Measurements from ENCODE around the gene ZNF827. TPM values are rescaled to one million over a fixed set of nuclear protein-coding genes. Genes with fewer than 3 reads are reported as not detected.

ZNF827 gene
- total RNA-seq, 2 donors from 2014 or later = 13.3 to 17.9 TPM

DNA sequence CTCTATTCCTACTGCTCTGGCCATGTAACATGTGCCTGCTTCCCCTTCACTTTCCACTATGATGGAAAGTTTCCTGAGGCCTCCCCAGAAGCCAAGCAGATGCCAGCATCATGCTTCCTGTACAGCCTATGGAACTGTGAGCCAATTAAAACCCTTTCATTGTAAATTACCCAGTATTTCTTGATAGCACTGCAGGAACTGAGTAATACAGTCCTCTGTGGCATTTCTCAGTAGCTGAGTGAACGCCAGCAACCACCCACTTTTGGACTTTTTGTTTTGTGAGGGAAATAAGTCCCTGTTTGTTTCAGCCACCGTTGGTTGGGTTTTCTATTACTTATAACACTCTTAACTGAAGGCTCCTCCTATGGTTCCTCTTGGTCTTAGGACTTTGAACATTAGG, 154.6 kb downstream of the ZNF827 start:
- intact Hi-C loops (cut with DNase I) = no loop called here

GRCh38 chr4:145782756-145783155, 155.9 kb downstream of the ZNF827 start:
- DNase-seq = no peak
- intact Hi-C loops (cut with DNase I) = no loop called here
- no peak for ATAC-seq

More for the DNA sequence above, 154.6 kb downstream of the ZNF827 start:
- DNase-seq (no peak), ATAC-seq (no peak)

DNA sequence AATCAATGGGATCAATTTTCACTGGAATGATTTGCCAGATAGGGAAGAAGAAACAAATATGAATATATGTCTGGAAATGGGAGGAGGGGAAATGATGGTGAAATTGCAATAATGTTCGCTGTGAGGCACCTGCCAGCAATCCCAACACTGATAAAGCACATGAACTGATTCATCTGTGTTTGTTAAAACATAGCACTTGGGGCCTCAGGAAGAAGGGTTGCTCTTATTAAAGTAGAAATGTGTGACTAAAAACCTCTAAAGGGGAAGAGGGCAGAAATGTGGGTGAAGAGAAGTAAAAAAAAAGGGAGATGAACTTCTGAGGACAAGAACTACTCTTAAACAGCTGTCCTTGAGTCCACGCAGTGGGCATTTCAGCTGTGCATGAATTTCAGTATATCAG, 157.3 kb downstream of the ZNF827 start:
- intact Hi-C loops (cut with DNase I) = no loop called here
- no peak for DNase-seq
- no peak for ATAC-seq

DNA sequence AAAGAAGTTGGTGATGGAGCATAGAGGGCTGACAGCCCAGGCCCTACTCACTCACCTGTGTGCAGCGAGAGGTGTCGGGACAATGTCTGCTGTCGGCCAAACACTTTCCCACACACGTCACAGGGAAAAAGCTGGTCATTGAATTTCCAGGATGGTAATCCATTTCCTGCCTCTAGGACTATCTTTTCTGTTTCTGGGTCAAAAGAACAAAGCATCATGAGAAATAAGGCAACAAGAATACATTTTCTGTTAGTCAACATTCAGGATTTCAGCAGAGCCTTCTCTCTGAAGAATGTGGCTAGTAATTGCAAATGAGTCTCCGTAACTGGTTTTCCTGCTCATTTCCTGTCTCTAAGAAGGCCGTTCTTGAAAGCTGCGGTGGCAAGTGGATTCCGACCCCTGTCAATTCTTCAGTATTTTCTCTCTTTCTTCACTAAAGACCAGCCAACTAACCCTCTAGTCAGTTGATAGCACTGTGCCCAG, 159.3 kb downstream of the ZNF827 start:
- ATAC-seq = no peak
- intact Hi-C loops (cut with DNase I) = no loop called here

GRCh38 chr4:145776208-145776607, 162.4 kb downstream of the ZNF827 start:
- ATAC-seq = no peak
- intact Hi-C loops (cut with DNase I) = no loop called here
- DNase-seq = no peak

More for the DNA sequence above, 159.3 kb downstream of the ZNF827 start:
- no peak for DNase-seq

GRCh38 chr4:145775406-145775805, 163.2 kb downstream of the ZNF827 start:
- intact Hi-C loops (cut with DNase I) = no loop called here
- ATAC-seq (no peak), DNase-seq (no peak)

GRCh38 chr4:145774473-145774872, 164.2 kb downstream of the ZNF827 start:
- intact Hi-C loops (cut with DNase I) = no loop called here
- no peak for ATAC-seq
- DNase-seq = no peak

- peak; percentile 77 to 85 for ATAC-seq
- no peak for DNase-seq
- intact Hi-C loops (cut with DNase I) = no loop called here
These were observed 164.9 kb downstream of the ZNF827 start for GRCh38 chr4:145773581-145774234.

DNA sequence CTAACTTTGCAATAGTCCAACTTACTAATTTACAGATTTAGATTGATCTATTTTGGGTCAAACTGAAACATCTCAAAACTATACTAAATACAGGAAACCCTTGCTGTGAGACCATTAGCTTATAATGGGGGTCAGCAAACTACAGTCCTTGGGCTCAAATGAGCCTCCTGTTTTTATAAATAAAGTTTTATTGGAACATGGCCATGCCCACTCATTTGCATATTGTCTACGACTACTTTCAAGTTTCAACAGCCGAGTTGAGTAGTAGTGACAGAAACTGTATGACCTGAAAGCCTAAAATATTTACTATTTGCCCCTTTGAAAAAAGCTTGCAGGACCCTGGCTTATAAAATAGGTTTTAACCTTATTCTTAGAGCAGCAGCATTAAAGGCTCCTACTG, 166.3 kb downstream of the ZNF827 start:
- no peak for DNase-seq
- intact Hi-C loops (cut with DNase I) = no loop called here
- ATAC-seq = no peak

DNA sequence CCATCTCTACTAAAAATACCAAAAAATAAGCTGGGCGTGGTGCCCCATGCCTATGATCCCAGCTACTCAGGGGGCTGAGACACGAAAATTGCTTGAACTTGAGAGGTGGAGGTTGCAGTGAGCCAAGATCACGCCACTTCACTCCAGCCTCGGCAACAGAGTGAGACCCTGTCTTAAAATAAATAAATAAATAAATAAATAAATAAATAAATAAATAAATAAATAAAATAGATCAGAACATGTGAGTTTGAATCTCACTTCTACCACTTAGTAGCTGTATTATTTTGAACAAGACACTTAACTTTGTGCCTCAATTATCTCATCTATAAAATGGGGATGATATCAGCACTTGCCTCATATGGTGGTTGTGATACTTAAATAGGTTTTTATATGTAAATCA, 168.5 kb downstream of the ZNF827 start:
- intact Hi-C loops (cut with DNase I) = no loop called here
- DNase-seq (no peak), ATAC-seq (no peak)

- peak in 1 of 2 donors; percentile 34 for ATAC-seq
- no peak for DNase-seq
- intact Hi-C loops (cut with DNase I) = no loop called here
These were observed 169.1 kb downstream of the ZNF827 start for GRCh38 chr4:145769450-145770037.

- intact Hi-C loops (cut with DNase I) = no loop called here
- no peak for DNase-seq
- no peak for ATAC-seq
These were observed 172.3 kb downstream of the ZNF827 start for GRCh38 chr4:145766273-145766672.

- ATAC-seq = no peak
- no peak for DNase-seq
- intact Hi-C loops (cut with DNase I) = no loop called here
These were observed 175.2 kb downstream of the ZNF827 start for GRCh38 chr4:145763399-145763798.

- intact Hi-C loops (cut with DNase I) = no loop called here
- ATAC-seq (no peak), DNase-seq (no peak)
These were observed 175.9 kb downstream of the ZNF827 start for GRCh38 chr4:145762719-145763118.

GRCh38 chr4:145760961-145761929, 177.4 kb downstream of the ZNF827 start:
- no peak for DNase-seq
- peak; percentile 60 to 89 for ATAC-seq
- intact Hi-C loops (cut with DNase I) = no loop called here

DNA sequence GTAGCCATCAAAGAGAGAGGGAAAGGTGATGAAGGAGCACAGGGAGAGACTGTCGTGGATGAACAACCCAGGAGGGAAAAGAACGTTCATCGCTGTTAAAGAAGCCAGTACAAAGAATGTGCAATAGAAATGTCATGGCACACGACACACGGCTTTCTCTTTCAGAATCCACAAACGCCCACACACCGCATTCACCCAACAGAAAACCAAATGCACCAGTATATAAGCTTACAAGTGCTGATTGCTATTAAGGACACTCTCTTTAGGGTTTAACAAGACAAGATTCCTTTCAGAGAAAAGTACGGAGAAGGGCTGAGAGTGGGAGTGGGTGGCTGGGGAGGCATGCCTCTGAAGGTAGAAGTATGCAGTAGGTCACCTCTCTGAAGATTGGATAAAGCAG, 178.4 kb downstream of the ZNF827 start:
- DNase-seq (no peak), ATAC-seq (no peak)
- intact Hi-C loops (cut with DNase I) = no loop called here

DNA sequence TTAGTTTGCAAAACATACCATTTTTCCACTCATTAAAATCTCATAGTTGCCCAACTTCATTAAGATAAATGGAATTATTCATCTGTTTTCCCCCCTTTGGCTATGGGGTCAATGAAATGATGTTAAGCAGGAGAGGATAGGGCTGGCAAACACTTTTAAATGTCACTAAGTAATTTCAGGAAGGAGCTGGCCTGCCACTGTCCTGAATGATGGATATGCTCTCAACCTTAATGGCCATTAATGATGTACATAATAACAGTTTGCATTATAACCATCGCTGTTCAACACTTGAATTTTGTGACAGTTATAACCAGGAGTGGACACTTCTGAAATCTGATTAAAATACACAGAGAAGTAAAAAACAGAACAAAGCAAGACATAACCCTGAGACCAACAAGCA, 181.4 kb downstream of the ZNF827 start:
- DNase-seq (no peak), ATAC-seq (no peak)
- intact Hi-C loops (cut with DNase I) = no loop called here

GRCh38 chr4:145756244-145756643, 182.4 kb downstream of the ZNF827 start:
- no peak for DNase-seq
- intact Hi-C loops (cut with DNase I) = no loop called here
- ATAC-seq = no peak

- ATAC-seq (peak in 1 of 2 donors; percentile 57), DNase-seq (no peak)
- intact Hi-C loops (cut with DNase I) = no loop called here
These were observed 182.8 kb downstream of the ZNF827 start for GRCh38 chr4:145755802-145756201.

DNA sequence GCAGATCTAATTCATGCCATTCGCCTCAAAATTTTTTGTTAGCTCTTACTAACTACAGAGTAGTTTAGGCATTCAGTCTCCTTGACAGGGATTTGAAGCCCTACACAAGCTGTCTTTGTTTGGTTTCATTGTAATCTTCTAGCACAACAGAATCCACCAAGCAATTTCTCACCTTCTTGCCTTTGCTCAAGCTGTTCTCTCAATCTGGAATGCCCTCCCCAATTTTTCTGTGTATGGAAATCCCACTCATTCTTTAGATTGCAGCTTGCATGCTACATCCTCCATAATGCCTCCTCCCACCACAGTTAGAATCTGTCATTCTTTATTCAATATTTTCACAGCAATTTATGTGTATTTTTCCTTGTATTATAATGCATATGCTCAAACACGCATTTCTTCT, 195.0 kb downstream of the ZNF827 start:
- intact Hi-C loops (cut with DNase I) = no loop called here
- DNase-seq = no peak
- ATAC-seq = no peak
